ENCODE results near the gene AVPR1B.

AVPR1B gene

GRCh38 chr1:206117151-206117948 is at the start of gene AVPR1B:
Gene AVPR1B (minus strand): TSS chr1:206117388. CDS start chr1:206116890, 498 bp downstream.
- DNase-seq = no peak

- no peak for DNase-seq
Measured at GRCh38 chr1:206145771-206146290, 28.6 kb upstream of the AVPR1B start.

GRCh38 chr1:206144605-206145004 is 27.4 kb upstream of the AVPR1B start:
- no peak for DNase-seq

GRCh38 chr1:206143537-206144172 is 26.5 kb upstream of the AVPR1B start:
- DNase-seq = no peak

GRCh38 chr1:206142770-206143169 is 25.6 kb upstream of the AVPR1B start:
- DNase-seq = no peak

- DNase-seq = no peak
Measured at GRCh38 chr1:206142011-206142410, 24.8 kb upstream of the AVPR1B start.

GRCh38 chr1:206136241-206136640 is 19.1 kb upstream of the AVPR1B start:
- DNase-seq = no peak

GRCh38 chr1:206135248-206135647 is 18.1 kb upstream of the AVPR1B start:
- DNase-seq = no peak

- DNase-seq = no peak
Measured at GRCh38 chr1:206133751-206134415, 16.7 kb upstream of the AVPR1B start.

- no peak for DNase-seq
Measured at GRCh38 chr1:206131037-206131436, 13.8 kb upstream of the AVPR1B start.

- no peak for DNase-seq
Measured at GRCh38 chr1:206128196-206128595, 11.0 kb upstream of the AVPR1B start.

- no peak for DNase-seq
Measured at GRCh38 chr1:206127336-206127735, 10.1 kb upstream of the AVPR1B start.

GRCh38 chr1:206125346-206125745 is 8.2 kb upstream of the AVPR1B start:
- DNase-seq = no peak

- no peak for DNase-seq
Measured at GRCh38 chr1:206122686-206123085, 5.5 kb upstream of the AVPR1B start.

- no peak for DNase-seq
Measured at GRCh38 chr1:206121269-206121668, 4.1 kb upstream of the AVPR1B start.

- no peak for DNase-seq
Measured at GRCh38 chr1:206120406-206120805, 3.2 kb upstream of the AVPR1B start.

- DNase-seq = no peak
Measured at GRCh38 chr1:206116873-206117150, 376 bp downstream of the AVPR1B start.

GRCh38 chr1:206116191-206116872 is 856 bp downstream of the AVPR1B start:
- no peak for DNase-seq

- no peak for DNase-seq
Measured at GRCh38 chr1:206115791-206116190, 1.4 kb downstream of the AVPR1B start.

GRCh38 chr1:206114692-206115640 is 2.2 kb downstream of the AVPR1B start:
- no peak for DNase-seq

GRCh38 chr1:206112600-206113301 is 4.4 kb downstream of the AVPR1B start:
- no peak for DNase-seq

All from activated CD4-positive, alpha-beta T cell treated with anti-CD3 and anti-CD28 coated beads, Interleukin-2, amount 50 U/mL, for 1 hour (primary cell).